ENCODE data around the gene TFCP2.

DNA sequence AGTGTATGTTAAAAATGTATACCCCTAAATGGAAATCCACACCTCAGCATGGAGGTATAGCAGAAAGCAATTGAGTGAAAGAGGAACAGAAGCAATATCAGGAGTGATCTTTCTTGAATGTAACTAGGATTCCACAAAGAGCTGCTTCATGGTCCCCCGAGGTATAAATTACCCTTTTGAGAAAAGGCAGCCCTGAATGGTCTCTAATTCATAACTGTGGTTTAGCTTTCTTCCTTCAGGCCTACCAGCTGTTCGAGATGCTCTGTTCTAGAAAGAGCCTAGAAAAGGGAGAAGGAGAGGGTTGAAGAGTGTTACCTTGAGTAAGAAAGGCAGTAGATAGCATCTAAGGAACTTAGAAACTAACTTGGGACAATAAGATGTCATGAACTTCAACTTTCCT lies 46.6 kb downstream of the TFCP2 start:
- TF ChIP-seq, protein P1, sequence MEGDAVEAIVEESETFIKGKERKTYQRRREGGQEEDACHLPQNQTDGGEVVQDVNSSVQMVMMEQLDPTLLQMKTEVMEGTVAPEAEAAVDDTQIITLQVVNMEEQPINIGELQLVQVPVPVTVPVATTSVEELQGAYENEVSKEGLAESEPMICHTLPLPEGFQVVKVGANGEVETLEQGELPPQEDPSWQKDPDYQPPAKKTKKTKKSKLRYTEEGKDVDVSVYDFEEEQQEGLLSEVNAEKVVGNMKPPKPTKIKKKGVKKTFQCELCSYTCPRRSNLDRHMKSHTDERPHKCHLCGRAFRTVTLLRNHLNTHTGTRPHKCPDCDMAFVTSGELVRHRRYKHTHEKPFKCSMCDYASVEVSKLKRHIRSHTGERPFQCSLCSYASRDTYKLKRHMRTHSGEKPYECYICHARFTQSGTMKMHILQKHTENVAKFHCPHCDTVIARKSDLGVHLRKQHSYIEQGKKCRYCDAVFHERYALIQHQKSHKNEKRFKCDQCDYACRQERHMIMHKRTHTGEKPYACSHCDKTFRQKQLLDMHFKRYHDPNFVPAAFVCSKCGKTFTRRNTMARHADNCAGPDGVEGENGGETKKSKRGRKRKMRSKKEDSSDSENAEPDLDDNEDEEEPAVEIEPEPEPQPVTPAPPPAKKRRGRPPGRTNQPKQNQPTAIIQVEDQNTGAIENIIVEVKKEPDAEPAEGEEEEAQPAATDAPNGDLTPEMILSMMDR (IDR thresholded peaks at IDR 0.05), result no peak
- TF ChIP-seq POLR2A (IDR thresholded peaks at IDR 0.05), result no peak
